ENCODE data around the gene PSKH1.
A peak's percentile ranks its signal among the peaks of the same experiment; 100 is the strongest.
"Not testable (repeated sequence)": the region's sequence is repeated elsewhere in the genome, so short reads cannot be mapped to it uniquely, and the experiment has no call there.

PSKH1 gene

DNA sequence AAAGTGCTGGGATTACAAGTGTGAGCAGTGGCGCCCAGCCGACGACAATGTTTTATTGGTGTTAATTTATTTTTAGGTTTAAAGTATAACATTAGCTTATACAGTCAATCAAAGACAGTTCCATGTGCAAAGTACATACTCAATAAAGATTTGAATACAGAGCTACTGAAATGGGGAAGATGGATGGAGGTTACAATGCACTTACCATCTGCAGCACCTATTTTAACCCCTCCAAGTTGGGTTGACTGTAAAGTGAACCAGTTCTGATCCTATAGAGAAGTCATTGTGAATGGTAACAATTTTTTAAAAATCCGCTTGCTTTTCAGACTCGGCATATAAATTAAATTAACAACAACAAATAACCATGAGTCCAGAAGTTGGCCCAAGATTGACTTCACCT, 679 bp upstream of the PSKH1 start:
- DNase-seq, result no peak

DNA sequence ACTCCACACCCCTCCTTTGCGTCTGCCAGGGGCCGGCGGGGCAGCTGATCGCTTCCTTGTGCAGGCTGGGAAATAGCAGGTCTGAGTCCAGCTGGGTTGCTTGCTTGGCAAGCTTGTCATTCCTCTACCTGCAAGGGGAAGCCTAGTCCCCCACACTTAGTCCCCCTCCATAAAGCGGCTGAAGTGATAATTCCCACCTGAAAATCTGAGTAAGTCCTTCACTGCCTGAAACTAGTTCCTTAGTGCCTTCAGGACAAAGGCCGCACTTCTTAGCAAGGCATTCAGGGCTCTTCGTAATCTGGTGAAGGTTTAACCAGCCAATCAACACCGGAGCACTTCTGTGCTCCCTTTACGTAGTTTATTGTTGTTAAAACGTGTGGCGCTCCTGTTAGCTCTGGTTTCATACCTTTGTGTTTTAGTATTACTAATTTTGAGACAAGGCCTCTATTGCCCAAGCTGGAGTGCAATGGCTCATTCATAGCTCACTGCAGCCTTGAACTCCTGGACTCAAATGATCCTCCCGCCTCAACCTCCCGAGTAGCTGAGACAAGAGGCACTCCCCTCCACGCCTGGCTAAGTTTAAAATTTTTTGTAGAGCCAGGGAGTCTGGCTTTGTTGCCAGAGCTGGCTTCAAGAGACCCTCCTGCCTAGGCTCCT, 817 bp downstream of the PSKH1 start:
- no peak for DNase-seq

- DNase-seq, result no peak
These were observed 4.2 kb downstream of the PSKH1 start for GRCh38 chr16:67897231-67897630.

- no peak for DNase-seq
These were observed 8.7 kb downstream of the PSKH1 start for GRCh38 chr16:67901734-67902133.

- DNase-seq, result no peak
These were observed 9.8 kb downstream of the PSKH1 start for GRCh38 chr16:67902831-67903230.

DNA sequence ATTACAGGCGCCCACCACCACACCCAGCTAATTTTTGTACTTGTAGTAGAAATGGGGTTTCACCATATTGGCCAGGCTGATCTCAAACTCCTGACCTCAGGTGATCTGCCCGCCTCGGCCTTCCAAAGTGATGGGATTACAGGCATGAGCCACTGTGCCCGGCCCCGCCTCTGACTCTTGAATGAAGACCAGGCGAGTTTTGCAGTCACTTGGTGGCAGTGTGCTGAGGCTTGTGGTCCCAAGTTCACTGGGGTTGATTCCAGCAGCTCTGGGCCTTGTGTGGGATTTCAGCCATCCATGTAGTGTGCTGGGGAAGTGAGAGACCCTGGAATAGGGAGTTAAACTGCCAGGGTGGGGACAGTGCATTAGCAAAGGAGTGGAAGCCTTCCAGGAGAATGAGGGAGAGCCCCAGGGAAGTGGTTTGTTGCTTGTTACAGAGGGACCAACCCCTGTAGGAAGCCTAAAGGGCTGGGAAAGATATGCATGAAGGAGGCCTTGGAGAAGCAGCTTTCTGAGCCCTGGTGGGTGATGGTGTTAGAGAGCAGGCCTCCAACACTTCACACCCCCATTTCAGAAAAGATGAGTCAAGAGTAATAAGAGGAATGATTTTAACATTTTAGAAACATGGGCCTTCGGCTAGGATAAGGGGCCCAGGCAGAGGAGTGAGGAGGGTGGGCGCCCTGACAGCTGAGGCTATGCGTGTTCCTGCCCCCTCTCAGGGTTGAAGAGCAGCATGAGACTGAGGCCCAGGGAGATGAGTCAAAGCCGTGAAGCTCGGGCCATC, 14.5 kb downstream of the PSKH1 start:
- DNase-seq, result no peak

GRCh38 chr16:67909056-67909742, 16.1 kb downstream of the PSKH1 start:
- no peak for DNase-seq

GRCh38 chr16:67910158-67910557, 17.1 kb downstream of the PSKH1 start:
- no peak for DNase-seq

GRCh38 chr16:67914758-67915495, 21.9 kb downstream of the PSKH1 start:
- DNase-seq, result no peak

GRCh38 chr16:67915496-67915769, 22.4 kb downstream of the PSKH1 start:
- DNase-seq, result not testable (repeated sequence)

GRCh38 chr16:67915831-67916723, 23.0 kb downstream of the PSKH1 start:
- no peak for DNase-seq

DNA sequence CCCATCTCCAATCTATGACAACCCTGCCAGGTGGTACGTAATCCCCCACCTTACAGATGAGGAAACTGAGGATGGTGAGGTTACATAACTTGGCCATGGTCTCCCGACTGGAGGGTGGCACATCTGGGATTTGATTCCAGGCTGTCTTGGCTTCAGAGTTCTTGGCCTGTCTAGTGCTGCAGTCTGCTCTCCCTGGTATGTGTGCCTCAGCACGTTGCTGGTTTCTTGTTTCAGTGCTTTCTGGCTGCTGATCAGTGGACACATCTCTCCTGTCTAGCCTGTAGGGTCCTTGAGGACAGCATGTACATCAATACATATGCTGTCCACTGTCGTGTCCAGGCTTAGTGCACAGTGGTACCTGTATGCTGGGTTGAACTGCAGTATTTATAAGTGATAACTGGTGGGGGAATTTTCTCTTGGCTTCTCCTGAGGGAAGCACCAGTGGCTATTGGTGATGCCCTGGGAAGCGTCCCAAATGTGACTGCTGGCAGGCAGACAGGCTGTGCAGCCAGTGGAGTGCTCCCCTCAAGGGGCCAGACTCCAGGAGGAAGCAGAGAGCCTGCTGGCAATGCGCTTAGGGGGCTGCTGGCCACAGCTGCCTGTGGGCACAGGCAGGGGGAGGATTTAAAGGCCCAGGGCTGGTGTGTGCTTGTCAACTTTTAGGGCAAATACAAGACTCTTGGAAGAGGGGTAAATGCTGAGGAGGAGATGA, 24.2 kb downstream of the PSKH1 start:
- no peak for DNase-seq

GRCh38 chr16:67917852-67918236, 24.8 kb downstream of the PSKH1 start:
- no peak for DNase-seq

DNA sequence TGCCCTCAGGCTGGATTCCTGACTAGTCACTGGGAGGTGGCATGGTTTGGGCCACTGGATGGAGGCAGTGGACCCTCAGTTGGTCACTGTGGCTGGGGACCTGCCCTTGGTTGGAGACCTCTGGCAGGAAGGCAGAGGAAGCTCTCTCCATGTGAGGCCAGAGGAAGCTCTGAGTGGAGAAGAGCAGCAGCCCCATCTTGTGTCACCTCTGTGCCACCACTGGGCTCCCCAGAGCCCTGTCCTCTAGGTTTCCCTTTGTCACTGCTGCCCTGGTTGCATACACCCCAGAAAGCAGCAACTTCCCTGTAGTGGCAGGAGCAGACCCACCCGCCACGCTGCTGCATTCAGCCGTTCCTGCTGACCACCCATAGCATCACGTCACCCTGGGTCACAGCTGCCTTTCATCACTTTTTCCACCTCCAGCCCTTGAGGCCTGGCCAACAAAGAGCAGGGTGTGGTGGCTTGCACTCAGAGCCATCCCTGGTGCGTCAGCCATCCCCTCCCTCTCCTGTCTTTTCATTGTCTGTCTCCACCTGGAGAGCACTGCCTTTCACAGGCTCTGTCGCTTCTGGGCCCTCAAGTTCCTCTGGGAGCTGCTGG, 26.7 kb downstream of the PSKH1 start:
- no peak for DNase-seq

- DNase-seq, result no peak
These were observed 29.2 kb downstream of the PSKH1 start for GRCh38 chr16:67922221-67922620.

DNA sequence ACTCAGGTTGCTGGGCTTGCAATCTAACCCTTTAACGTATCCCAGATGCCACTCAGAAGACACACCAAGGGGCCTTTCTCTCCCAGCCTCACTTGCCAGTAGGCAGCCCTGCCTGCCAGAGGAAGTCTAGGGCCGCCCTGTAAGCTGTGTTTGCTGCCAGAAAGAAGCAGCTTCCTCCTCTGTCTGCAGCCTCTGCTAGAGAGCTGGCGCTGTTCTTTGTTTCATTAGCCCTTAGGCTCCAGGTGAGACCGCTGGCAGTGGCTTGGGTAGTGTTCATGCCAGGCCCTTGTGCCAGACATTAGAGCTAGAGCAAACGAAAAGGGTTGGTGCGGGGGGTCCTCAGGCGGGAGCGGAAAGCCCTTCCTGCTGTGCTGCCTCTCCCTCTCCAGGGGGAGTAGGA, 29.7 kb downstream of the PSKH1 start:
- DNase-seq, result peak; percentile 60

DNA sequence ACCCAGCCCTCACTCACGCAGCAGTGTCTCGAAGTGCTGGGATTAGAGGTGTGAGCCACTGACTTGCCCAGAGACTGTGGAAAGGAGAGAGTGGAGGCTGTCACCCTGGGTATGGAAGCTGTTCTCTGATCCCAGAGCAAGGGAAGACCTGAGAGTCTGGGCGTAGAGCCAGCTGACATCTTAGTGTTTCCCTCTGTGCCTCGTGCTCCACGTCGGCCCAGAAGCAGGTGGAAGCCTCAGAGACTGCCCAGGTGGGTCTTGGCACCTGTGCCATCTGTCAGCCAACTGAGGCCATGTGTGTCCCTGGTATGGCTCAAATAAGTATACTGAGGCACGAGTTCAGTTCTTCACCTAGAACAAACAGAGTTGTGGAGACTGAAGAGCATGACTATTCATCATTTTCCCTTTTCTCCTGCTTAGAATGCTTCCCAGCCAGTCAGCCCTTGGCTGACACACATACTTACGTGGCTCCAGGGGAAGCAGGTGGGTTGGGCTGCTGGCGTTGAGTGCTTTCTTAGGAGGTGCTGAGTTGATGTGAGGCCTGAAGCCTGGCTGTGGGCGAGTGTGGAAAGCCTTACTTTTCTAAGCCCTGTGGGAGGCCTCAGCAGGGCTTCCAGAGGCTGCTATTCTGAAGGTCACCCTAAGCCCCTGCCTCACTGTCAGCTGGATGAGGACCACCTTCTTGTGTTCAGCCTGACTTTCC, 30.5 kb downstream of the PSKH1 start:
- DNase-seq, result peak; percentile 60

DNA sequence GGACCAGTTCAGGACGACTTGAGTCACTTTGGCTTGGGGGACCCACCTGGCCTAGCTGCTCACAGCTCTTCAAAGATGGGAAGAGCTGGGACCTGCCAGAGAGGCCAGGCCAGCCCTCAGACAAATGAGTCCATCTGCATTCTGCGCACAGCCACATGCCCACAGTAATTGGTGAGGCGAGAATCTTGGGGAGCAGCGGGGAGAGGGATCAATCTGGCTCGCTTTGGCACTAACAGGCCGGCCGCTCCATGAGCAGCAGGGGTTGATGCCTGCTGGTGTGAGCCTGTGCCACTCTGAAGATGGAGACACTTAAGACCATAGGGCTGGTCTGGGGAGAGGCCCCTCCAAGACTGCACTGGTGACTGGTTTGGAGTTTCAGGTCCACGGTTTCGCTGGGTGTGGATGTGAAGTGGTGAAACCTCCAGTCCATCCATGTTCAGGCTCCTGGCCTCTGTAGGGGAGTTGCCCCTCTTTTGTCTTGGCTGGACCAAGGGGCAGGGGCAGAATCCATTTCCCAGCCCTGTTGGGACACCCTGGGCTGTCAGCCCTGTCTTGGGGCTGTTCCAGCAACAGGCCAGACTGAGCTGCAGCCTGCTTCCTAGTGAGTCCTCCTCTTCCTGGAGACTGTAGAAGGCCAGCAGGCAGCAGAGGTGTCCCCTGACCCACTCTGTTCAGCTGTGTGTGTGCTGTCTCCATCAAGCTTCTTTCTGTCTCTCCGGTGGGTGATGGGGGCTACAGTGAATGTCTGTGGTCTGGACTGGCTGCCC, 31.3 kb downstream of the PSKH1 start:
- no peak for DNase-seq

GRCh38 chr16:67926181-67926750, 33.2 kb downstream of the PSKH1 start:
- DNase-seq, result peak; percentile 83

All from NCI-H2107 (cell line).